ENCODE measurements around the gene OBI1. TPM values are rescaled to one million over a fixed set of nuclear protein-coding genes. Genes with fewer than 3 reads are reported as not detected.

The OBI1 gene
- 6.8 TPM in 2 replicates for total RNA-seq (2014; rRNA removed; shearing (Covaris generic))

- peak; percentile 89 for DNase-seq (ENCODE audit: low spot score)
Observed at GRCh38 chr13:78658630-78659449, at the start of gene OBI1. Gene OBI1, minus strand, starts transcription at chr13:78659155. Its CDS starts 35 bp downstream, at chr13:78659120.

- DNase-seq (ENCODE audit: low spot score) = no peak
Observed at GRCh38 chr13:78701383-78701782, 42.4 kb upstream of the OBI1 start.

- DNase-seq (ENCODE audit: low spot score) = peak; percentile 7
Observed at GRCh38 chr13:78700121-78700910, 41.4 kb upstream of the OBI1 start.

- peak; percentile 28 for DNase-seq (ENCODE audit: low spot score)
Observed at GRCh38 chr13:78689011-78689410, 30.1 kb upstream of the OBI1 start.

- DNase-seq (ENCODE audit: low spot score) = no peak
Observed at GRCh38 chr13:78686461-78686860, 27.5 kb upstream of the OBI1 start.

GRCh38 chr13:78680576-78681350 lies 21.8 kb upstream of the OBI1 start:
- no peak for DNase-seq (ENCODE audit: low spot score)

GRCh38 chr13:78680115-78680561 lies 21.2 kb upstream of the OBI1 start:
- DNase-seq (ENCODE audit: low spot score) = no peak

- DNase-seq (ENCODE audit: low spot score) = no peak
Observed at GRCh38 chr13:78679329-78679728, 20.4 kb upstream of the OBI1 start.

GRCh38 chr13:78675112-78675511 lies 16.2 kb upstream of the OBI1 start:
- no peak for DNase-seq (ENCODE audit: low spot score)

GRCh38 chr13:78674638-78675037 lies 15.7 kb upstream of the OBI1 start:
- no peak for DNase-seq (ENCODE audit: low spot score)

- DNase-seq (ENCODE audit: low spot score) = no peak
Observed at GRCh38 chr13:78662467-78662866, 3.5 kb upstream of the OBI1 start.

GRCh38 chr13:78660495-78660857 lies 1.5 kb upstream of the OBI1 start:
- no peak for DNase-seq (ENCODE audit: low spot score)

GRCh38 chr13:78659732-78660494 lies 958 bp upstream of the OBI1 start:
- DNase-seq (ENCODE audit: low spot score) = no peak

GRCh38 chr13:78659450-78659730 lies 435 bp upstream of the OBI1 start:
- no peak for DNase-seq (ENCODE audit: low spot score)

- peak; percentile 54 for DNase-seq (ENCODE audit: low spot score)
Observed at GRCh38 chr13:78657699-78658629, 991 bp downstream of the OBI1 start.

- no peak for DNase-seq (ENCODE audit: low spot score)
Observed at GRCh38 chr13:78655906-78656305, 3.0 kb downstream of the OBI1 start.

- DNase-seq (ENCODE audit: low spot score) = no peak
Observed at GRCh38 chr13:78655007-78655406, 3.9 kb downstream of the OBI1 start.

GRCh38 chr13:78652651-78653050 lies 6.3 kb downstream of the OBI1 start:
- no peak for DNase-seq (ENCODE audit: low spot score)

- DNase-seq (ENCODE audit: low spot score) = no peak
Observed at GRCh38 chr13:78650717-78651083, 8.3 kb downstream of the OBI1 start.

GRCh38 chr13:78649997-78650716 lies 8.8 kb downstream of the OBI1 start:
- DNase-seq (ENCODE audit: low spot score) = no peak

Measured in HT-29 (cell line).